ENCODE results near the gene MTUS2.

The MTUS2 gene

DNA sequence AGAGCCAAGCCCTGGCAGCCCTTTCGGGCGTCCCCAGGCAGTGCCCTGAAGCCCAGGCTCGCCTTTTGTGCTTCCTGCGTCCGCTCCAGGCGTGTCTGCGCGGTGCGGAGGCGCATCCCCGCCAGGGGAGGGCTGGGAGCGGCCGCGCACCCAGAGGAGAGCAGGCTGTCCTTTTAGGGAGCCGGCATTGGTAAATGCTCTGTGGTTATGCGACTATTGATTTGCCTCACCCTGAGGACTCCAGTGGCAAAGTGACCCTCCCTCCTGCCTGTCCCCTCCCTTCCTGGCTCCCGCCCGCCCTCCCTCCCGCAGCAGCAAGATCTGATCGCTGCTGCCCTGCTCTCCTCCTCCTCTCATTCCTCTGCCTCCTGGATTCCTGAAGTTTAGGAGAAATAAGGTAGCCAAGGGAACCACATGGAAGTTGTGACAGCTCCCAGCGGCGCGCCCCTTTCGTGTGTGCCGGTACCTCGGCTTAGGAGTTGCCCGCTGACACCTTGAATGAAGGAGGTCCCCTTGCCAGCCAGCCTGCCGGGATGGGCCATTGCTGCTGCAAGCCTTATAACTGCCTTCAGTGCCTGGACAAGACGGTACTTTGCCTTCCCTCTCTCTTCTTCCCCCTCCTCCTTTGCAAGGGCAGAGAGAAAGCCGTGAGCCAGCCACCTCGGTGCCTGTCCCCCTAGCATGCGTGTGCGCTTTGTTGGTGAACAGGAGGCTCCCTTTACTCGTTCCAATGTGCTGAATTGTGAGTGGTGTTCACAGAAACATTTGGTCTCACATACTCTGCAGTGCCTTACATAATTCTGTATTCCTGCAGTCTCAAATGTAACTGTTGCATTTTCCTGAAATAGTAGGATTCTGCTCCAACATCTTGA lies 608.4 kb downstream of the MTUS2 start:
- no peaks in the 10 kb centered on the region for H3F3A ChIP-seq (ENCODE audit: insufficient read depth)

DNA sequence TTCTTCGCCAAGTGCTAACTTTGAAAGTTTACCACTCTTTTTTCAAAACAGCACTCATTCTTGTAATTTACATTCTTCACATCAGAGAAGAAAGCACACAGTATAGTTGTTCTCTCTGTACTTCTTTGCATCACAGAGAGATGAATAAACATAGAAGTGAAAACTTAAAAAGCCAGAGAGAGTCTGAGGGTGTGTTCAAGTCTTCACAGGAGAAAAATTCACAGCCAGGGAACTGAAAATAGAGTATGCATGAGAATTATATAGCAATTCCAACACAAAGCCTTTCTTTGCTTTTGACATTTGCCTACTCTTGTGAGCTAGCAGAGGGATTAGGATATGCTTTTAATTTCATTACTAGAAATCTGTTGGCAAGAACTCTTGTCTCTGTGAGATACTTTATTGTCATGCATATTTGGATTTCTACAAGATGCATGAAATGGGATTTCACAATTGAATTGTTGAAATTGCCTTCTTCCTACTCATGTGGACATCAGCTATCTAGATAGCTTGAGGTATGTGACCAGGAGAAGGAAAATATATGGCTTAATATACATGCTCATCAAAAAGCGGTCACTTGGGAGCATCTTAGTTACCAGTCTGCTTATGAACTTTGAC lies 609.3 kb downstream of the MTUS2 start:
- Histone ChIP-seq H3F3A (ENCODE audit: insufficient read depth) (no peaks in the 10 kb centered on the region), H3K36me3 (ENCODE audit: low read length) (no peaks in the 10 kb centered on the region), H4K20me1 (ENCODE audit: low read depth, low read length) (no peaks in the 10 kb centered on the region), H3K9ac (ENCODE audit: low read length) (no peak overlapping the region), H3K4me2 (ENCODE audit: low read depth, low read length, poor library complexity, severe bottlenecking) (no peak overlapping the region), H3K79me2 (ENCODE audit: insufficient read depth, low read length) (no peaks in the 10 kb centered on the region), H3K9me3 (ENCODE audit: insufficient read depth, low read length) (no peaks in the 10 kb centered on the region), H2AFZ (ENCODE audit: low read depth, low read length, severe bottlenecking) (no peak overlapping the region), H3K9me2 (replicated peaks; ENCODE audit: insufficient read depth, low read length) (no peaks in the 10 kb centered on the region), H3K27me3 (ENCODE audit: low read length) (no peaks in the 10 kb centered on the region), H3K27ac (ENCODE audit: low read depth, low read length) (no peak overlapping the region), H3K4me3 (ENCODE audit: insufficient read depth, low read length, poor library complexity, severe bottlenecking) (no peak overlapping the region)
- TF ChIP-seq, protein P1, sequence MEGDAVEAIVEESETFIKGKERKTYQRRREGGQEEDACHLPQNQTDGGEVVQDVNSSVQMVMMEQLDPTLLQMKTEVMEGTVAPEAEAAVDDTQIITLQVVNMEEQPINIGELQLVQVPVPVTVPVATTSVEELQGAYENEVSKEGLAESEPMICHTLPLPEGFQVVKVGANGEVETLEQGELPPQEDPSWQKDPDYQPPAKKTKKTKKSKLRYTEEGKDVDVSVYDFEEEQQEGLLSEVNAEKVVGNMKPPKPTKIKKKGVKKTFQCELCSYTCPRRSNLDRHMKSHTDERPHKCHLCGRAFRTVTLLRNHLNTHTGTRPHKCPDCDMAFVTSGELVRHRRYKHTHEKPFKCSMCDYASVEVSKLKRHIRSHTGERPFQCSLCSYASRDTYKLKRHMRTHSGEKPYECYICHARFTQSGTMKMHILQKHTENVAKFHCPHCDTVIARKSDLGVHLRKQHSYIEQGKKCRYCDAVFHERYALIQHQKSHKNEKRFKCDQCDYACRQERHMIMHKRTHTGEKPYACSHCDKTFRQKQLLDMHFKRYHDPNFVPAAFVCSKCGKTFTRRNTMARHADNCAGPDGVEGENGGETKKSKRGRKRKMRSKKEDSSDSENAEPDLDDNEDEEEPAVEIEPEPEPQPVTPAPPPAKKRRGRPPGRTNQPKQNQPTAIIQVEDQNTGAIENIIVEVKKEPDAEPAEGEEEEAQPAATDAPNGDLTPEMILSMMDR (IDR thresholded peaks at IDR 0.05; ENCODE audit: insufficient read depth, low read length, poor library complexity, severe bottlenecking), result no peak
- no peak for TF ChIP-seq EZH2phosphoT487 (conservative IDR thresholded peaks at IDR 0.05; ENCODE audit: low read length)

More for the DNA sequence above, 608.4 kb downstream of the MTUS2 start:
- Histone ChIP-seq H2AFZ (ENCODE audit: low read depth, low read length, severe bottlenecking) (no peak overlapping the region), H3K27me3 (ENCODE audit: low read length) (no peaks in the 10 kb centered on the region), H3K79me2 (ENCODE audit: insufficient read depth, low read length) (no peaks in the 10 kb centered on the region), H3K36me3 (ENCODE audit: low read length) (no peaks in the 10 kb centered on the region), H3K9me3 (ENCODE audit: insufficient read depth, low read length) (no peaks in the 10 kb centered on the region), H3K4me3 (ENCODE audit: insufficient read depth, low read length, poor library complexity, severe bottlenecking) (no peak overlapping the region), H3K4me2 (ENCODE audit: low read depth, low read length, poor library complexity, severe bottlenecking) (no peak overlapping the region), H3K9ac (ENCODE audit: low read length) (no peak overlapping the region), H3K27ac (ENCODE audit: low read depth, low read length) (no peak overlapping the region), H4K20me1 (ENCODE audit: low read depth, low read length) (no peaks in the 10 kb centered on the region), H3K9me2 (replicated peaks; ENCODE audit: insufficient read depth, low read length) (no peaks in the 10 kb centered on the region)
- TF ChIP-seq, protein P1 (IDR thresholded peaks at IDR 0.05; ENCODE audit: insufficient read depth, low read length, poor library complexity, severe bottlenecking), result no peak
- TF ChIP-seq EZH2phosphoT487 (conservative IDR thresholded peaks at IDR 0.05; ENCODE audit: low read length), result no peak

DNA sequence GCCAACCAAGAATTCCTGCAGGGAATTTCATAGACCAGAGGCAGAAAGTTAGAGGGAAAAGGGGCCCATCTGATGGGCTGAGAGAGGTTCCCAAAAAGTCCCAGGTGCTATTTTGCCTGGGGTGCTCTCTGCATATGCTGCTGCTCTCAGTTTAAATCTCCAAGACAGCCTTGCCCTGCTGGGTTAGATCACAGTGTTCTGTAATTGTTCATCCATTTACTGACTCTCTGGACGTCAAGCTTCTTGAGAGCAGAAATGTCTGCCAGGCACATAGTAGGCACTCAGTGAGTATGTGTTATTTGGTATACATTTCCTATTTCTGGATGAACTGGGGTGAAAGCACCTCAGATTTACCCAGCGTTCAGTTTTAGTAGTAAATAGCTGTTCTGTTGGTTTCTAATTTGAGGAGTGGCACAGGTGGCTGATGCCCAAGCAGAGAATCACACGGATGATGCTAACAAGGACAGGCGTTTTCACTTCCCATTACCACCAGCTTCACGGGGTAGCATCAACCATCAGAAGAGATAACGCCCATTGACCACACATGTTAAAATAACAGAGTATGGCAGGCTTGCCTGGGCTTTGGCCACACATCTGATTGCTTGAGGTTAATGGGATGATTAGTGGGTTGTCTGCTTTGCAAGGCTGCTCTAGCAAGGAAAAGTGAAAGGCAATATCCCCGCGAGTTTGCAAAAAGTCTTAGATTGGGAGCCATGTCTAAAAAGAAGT lies 614.2 kb downstream of the MTUS2 start:
- no peaks in the 10 kb centered on the region for H4K20me1 ChIP-seq (ENCODE audit: low read depth, low read length)
- no peaks in the 10 kb centered on the region for H3K9me2 ChIP-seq (replicated peaks; ENCODE audit: insufficient read depth, low read length)
- TF ChIP-seq, protein P1 (IDR thresholded peaks at IDR 0.05; ENCODE audit: insufficient read depth, low read length, poor library complexity, severe bottlenecking), result no peak
- no peak for TF ChIP-seq EZH2phosphoT487 (conservative IDR thresholded peaks at IDR 0.05; ENCODE audit: low read length)
- no peaks in the 10 kb centered on the region for H3K79me2 ChIP-seq (ENCODE audit: insufficient read depth, low read length)
- no peaks in the 10 kb centered on the region for H3K27me3 ChIP-seq (ENCODE audit: low read length)
- no peaks in the 10 kb centered on the region for H3K36me3 ChIP-seq (ENCODE audit: low read length)
- no peak overlapping the region for H3K4me3 ChIP-seq (ENCODE audit: insufficient read depth, low read length, poor library complexity, severe bottlenecking)
- no peaks in the 10 kb centered on the region for H3F3A ChIP-seq (ENCODE audit: insufficient read depth)
- peak overlapping the region; percentile 40 for H3K27ac ChIP-seq (ENCODE audit: low read depth, low read length)
- no peak overlapping the region for H2AFZ ChIP-seq (ENCODE audit: low read depth, low read length, severe bottlenecking)
- H3K4me2 ChIP-seq (ENCODE audit: low read depth, low read length, poor library complexity, severe bottlenecking), result peak overlapping the region; percentile 5
- no peak overlapping the region for H3K9ac ChIP-seq (ENCODE audit: low read length)
- no peaks in the 10 kb centered on the region for H3K9me3 ChIP-seq (ENCODE audit: insufficient read depth, low read length)

Measured in SU-DHL-6 (cell line).